SK-N-SH (cell line): ENCODE data around the gene TOR1A.

ENCODE experiments used
- ELF1 ChIP-seq: IDR thresholded peaks from 2 replicates; pipeline ENCODE4 v1.4.0; 2012
- EP300 ChIP-seq, 2 experiments: IDR thresholded peaks; 2 replicates each; pipeline versions ENCODE4 v1.4.0 to v1.6.1; 2012; ENCODE audit warnings: borderline replicate concordance in 1 of 2, low read depth in 1 of 2, low read length in 1 of 2
- EZH2phosphoT487 ChIP-seq: fragments of 200-600 bp; sonication (generic); IDR thresholded peaks from 2 replicates; pipeline ENCODE4 v1.6.1; 2017; ENCODE audit warnings: low read depth, mixed run types, mild to moderate bottlenecking, antibody characterized with exemption, moderate library complexity, borderline replicate concordance
- JUND ChIP-seq: IDR thresholded peaks from 2 replicates; pipeline ENCODE4 v1.4.0; 2012
- POLR2AphosphoS5 ChIP-seq: IDR thresholded peaks from 2 replicates; pipeline ENCODE4 v1.6.1; 2012; ENCODE audit warnings: low read depth, low read length
- RCOR1 ChIP-seq: fragments of 150-350 bp; IDR thresholded peaks from 2 replicates; pipeline ENCODE4 v1.6.1; 2017; ENCODE audit warnings: antibody characterized with exemption, low read length
- RFX5 ChIP-seq: IDR thresholded peaks from 2 replicates; pipeline ENCODE4 v1.6.1; 2012; ENCODE audit warnings: mild to moderate bottlenecking, improper control_type of control experiment, low read length
- TAF1 ChIP-seq: IDR thresholded peaks from 2 replicates; pipeline ENCODE4 v1.6.1; 2012; ENCODE audit warnings: low read depth, mild to moderate bottlenecking, low read length, moderate library complexity, borderline replicate concordance
- TF ChIP-seq, protein P1 (sequence below): fragments of 200-600 bp; sonication (generic); IDR thresholded peaks from 2 replicates; pipeline ENCODE4 v1.6.1; 2017; ENCODE audit warnings: antibody characterized with exemption, mild to moderate bottlenecking, moderate library complexity
- TF ChIP-seq, protein P2 (sequence below): IDR thresholded peaks from 2 replicates; pipeline ENCODE4; 2012
- TF ChIP-seq, protein P3 (sequence below): fragments of 150-350 bp; IDR thresholded peaks from 2 replicates; pipeline ENCODE4 v1.6.1; 2017; ENCODE audit warnings: antibody characterized with exemption, low read length, low read depth, borderline replicate concordance
- TF ChIP-seq, protein P4 (sequence below): IDR thresholded peaks from 2 replicates; pipeline ENCODE4 v1.6.1; 2012; ENCODE audit warnings: mild to moderate bottlenecking, low read depth, low read length, moderate library complexity
- TF ChIP-seq, protein P5 (sequence below): IDR thresholded peaks from 2 replicates; pipeline ENCODE4 v1.4.0; 2012; ENCODE audit warnings: low read depth

DNA sequence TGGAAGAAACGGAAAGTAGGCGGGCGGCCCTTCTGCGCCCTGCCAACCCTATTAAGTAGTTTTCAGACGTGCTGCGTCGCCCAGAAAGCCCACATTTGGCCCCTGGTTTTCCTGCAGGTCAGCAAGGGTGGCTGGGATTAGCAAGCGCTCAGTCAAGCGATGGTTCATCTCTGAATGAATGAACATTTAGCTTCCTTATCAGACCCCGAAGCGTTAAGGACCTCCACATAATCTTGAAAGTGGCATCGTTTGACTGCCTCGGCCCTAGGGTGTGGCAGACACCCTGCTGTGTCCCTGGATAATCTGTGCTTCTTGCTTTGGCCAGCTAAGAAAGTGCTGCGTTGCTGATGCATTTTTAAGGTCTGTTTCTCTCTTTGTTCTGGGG, 20.3 kb downstream of the TOR1A start:
- TF ChIP-seq JUND (no peak), EP300 (IDR thresholded peaks at IDR 0.05; ENCODE audit: borderline replicate concordance in 1 of 2, low read depth in 1 of 2, low read length in 1 of 2) (no peak), TAF1 (no peak), EZH2phosphoT487 (no peak), ELF1 (no peak), POLR2AphosphoS5 (no peak), RFX5 (no peak), RCOR1 (no peak)
- TF ChIP-seq, protein P1, sequence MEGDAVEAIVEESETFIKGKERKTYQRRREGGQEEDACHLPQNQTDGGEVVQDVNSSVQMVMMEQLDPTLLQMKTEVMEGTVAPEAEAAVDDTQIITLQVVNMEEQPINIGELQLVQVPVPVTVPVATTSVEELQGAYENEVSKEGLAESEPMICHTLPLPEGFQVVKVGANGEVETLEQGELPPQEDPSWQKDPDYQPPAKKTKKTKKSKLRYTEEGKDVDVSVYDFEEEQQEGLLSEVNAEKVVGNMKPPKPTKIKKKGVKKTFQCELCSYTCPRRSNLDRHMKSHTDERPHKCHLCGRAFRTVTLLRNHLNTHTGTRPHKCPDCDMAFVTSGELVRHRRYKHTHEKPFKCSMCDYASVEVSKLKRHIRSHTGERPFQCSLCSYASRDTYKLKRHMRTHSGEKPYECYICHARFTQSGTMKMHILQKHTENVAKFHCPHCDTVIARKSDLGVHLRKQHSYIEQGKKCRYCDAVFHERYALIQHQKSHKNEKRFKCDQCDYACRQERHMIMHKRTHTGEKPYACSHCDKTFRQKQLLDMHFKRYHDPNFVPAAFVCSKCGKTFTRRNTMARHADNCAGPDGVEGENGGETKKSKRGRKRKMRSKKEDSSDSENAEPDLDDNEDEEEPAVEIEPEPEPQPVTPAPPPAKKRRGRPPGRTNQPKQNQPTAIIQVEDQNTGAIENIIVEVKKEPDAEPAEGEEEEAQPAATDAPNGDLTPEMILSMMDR: no peak
- TF ChIP-seq, protein P2, sequence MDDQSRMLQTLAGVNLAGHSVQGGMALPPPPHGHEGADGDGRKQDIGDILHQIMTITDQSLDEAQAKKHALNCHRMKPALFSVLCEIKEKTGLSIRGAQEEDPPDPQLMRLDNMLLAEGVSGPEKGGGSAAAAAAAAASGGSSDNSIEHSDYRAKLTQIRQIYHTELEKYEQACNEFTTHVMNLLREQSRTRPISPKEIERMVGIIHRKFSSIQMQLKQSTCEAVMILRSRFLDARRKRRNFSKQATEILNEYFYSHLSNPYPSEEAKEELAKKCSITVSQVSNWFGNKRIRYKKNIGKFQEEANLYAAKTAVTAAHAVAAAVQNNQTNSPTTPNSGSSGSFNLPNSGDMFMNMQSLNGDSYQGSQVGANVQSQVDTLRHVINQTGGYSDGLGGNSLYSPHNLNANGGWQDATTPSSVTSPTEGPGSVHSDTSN: no peak
- TF ChIP-seq, protein P3, sequence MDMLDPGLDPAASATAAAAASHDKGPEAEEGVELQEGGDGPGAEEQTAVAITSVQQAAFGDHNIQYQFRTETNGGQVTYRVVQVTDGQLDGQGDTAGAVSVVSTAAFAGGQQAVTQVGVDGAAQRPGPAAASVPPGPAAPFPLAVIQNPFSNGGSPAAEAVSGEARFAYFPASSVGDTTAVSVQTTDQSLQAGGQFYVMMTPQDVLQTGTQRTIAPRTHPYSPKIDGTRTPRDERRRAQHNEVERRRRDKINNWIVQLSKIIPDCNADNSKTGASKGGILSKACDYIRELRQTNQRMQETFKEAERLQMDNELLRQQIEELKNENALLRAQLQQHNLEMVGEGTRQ: no peak
- TF ChIP-seq, protein P4, sequence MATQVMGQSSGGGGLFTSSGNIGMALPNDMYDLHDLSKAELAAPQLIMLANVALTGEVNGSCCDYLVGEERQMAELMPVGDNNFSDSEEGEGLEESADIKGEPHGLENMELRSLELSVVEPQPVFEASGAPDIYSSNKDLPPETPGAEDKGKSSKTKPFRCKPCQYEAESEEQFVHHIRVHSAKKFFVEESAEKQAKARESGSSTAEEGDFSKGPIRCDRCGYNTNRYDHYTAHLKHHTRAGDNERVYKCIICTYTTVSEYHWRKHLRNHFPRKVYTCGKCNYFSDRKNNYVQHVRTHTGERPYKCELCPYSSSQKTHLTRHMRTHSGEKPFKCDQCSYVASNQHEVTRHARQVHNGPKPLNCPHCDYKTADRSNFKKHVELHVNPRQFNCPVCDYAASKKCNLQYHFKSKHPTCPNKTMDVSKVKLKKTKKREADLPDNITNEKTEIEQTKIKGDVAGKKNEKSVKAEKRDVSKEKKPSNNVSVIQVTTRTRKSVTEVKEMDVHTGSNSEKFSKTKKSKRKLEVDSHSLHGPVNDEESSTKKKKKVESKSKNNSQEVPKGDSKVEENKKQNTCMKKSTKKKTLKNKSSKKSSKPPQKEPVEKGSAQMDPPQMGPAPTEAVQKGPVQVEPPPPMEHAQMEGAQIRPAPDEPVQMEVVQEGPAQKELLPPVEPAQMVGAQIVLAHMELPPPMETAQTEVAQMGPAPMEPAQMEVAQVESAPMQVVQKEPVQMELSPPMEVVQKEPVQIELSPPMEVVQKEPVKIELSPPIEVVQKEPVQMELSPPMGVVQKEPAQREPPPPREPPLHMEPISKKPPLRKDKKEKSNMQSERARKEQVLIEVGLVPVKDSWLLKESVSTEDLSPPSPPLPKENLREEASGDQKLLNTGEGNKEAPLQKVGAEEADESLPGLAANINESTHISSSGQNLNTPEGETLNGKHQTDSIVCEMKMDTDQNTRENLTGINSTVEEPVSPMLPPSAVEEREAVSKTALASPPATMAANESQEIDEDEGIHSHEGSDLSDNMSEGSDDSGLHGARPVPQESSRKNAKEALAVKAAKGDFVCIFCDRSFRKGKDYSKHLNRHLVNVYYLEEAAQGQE: no peak
- TF ChIP-seq, protein P5, sequence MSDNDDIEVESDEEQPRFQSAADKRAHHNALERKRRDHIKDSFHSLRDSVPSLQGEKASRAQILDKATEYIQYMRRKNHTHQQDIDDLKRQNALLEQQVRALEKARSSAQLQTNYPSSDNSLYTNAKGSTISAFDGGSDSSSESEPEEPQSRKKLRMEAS: no peak
